HK-2 (cell line): ENCODE results near the gene RSPH1.
"Not testable (repeated sequence)": the region's sequence is repeated elsewhere in the genome, so short reads cannot be mapped to it uniquely, and the experiment has no call there.

Source experiments
- DNase-seq: peaks from one replicate; pipeline ENCODE4 v3.0.0-alpha.2; 2018; ENCODE audit not compliant: unreplicated experiment

Gene RSPH1

GRCh38 chr21:42489006-42489563 lies 6.9 kb downstream of the RSPH1 start:
- no peak for DNase-seq

GRCh38 chr21:42486531-42486930 lies 9.5 kb downstream of the RSPH1 start:
- no peak for DNase-seq

DNA sequence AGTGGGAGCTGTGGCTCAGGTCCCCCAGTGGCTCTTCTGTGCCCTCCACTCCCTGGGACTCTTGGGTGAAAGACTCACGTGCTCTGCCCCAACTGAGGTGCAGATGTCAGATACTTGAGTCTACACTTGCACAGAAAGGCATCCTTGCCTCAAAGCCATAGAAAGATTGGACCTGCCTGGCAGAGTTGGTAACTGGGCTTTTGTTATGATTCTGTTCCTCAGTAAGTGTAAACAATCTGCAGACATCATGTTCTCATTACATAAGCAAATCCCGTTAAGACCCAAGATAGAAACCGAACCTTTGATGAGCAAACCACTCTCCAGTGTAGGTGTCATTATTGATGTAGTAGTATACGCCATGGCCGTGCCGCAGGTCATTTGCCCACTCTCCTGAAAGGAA lies 10.0 kb downstream of the RSPH1 start:
- DNase-seq = no peak

DNA sequence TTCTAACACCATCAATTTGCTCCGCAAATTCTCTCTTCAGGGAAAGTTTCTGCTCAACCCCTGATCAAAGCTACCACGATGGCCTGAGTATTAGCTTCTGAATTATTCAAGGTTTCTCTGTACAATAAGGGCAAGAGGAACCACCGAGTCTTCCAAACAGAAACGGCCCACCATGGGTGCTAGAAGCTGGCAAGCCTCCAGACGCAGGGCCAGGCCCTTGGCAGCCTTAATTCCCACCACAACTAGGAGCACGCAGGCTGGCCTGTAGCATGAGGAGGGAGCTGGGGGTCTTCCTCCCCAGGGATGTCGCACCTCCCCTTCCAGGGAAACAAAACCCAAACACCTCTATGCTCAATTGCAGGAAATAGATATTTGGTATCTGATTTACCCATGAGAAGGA lies 11.1 kb downstream of the RSPH1 start:
- DNase-seq = no peak

DNA sequence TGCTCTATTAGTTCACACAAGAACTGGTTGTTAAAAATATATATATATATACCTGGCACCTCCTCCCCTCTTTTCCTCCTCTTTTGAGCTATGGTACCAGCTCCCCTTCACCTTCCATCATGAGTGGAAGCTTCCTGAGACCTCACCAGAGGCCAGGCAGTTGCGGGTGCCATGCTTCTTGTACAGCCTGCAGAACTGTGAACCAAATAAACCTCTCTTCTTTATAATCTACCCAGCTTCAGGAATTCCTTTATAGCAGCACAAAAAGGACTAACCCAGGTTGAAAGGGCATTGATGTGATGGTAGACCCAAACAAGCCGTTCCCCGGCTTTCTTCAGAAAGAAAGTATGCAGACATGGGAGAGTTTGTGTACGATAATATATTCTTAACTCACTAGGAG lies 14.9 kb downstream of the RSPH1 start:
- DNase-seq = no peak

DNA sequence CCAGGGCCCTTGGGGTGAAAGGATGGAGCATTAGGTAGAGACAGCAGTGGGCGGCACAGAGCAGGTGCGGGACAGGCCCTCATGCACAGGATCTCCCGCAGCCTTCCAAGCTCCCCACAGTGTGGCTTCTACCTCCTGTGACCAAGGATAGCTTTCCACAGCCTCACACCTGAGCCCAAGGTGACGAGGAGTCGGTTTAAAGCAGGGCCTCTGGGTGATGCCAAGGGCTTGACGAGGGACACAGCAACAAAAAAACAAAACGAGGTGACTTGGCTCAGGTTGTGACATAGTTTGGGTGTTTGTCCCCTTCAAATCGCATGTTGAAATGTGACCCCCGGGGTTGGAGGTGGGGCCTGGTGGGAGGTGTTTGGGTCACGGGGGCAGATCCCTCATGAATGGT lies 15.3 kb downstream of the RSPH1 start:
- DNase-seq = no peak

DNA sequence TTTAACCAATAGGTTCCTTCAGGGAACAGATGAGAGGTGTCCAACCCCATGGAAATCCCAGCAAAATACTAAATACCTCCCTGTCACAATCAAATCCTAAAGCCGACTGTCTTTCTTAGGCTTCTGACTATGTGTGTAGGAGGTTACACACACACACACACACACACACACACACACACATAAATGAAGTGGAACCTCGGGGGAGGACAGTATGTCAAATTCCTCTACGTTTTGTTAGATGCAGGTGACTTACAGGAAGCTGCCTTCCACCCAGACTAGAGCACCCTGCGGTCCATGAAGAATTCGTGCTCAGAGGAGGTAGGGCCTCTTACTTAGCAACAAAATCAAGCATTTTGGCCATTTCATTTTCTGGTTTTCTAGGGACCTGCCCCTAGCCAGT lies 16.4 kb downstream of the RSPH1 start:
- DNase-seq = no peak

GRCh38 chr21:42478504-42478903 lies 17.5 kb downstream of the RSPH1 start:
- DNase-seq = no peak

GRCh38 chr21:42476388-42477331 lies 19.4 kb downstream of the RSPH1 start:
- no peak for DNase-seq

- no peak for DNase-seq
Observed at GRCh38 chr21:42475526-42476387, 20.3 kb downstream of the RSPH1 start.

DNA sequence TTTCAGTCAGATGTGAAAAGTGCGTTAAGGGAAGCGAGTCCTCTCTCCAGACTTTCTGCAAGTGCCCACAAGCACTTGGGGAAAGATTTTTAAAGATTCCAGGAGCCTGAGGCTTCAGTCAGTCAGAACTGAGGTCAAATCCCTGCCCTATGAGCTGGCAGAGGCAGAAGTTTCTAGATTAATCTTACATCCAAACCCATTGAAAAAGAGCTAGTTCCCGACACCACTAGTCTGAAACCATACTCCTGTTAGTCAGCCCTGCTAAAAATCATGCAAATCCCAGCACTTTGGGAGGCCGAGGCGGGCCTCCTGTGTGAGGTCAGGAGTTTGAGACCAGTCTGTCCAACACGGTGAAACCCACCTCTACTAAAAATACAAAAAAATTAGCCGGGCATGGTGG lies 21.0 kb downstream of the RSPH1 start:
- no peak for DNase-seq

- DNase-seq = peak; percentile 55
Observed at GRCh38 chr21:42474043-42474831, 21.8 kb downstream of the RSPH1 start.

DNA sequence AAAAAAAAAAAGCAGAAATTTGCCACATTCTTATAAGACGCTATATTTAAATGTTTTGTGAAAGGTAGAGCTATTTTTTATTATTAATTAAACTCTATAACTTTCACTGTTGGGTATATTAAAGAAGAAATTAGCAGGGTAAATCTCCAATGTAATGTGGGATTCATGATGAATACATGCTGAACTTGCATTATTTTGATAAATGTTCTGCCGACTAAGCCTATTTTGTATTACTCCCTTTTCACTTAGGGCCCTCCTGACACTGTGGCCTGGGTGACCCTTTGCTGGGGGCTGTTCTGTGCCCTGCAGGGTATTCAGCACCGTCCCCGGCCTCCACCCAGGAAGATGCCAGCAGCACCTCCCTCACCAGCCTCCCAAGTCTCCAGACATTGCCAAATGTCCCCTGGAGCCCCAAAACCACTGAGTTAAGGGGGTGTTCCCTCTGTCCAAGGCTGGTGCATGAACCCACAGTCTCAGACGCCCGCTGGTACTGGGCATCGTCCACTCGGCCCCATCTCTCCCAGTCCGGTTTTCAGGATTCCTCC lies 22.5 kb downstream of the RSPH1 start:
- DNase-seq = no peak

DNA sequence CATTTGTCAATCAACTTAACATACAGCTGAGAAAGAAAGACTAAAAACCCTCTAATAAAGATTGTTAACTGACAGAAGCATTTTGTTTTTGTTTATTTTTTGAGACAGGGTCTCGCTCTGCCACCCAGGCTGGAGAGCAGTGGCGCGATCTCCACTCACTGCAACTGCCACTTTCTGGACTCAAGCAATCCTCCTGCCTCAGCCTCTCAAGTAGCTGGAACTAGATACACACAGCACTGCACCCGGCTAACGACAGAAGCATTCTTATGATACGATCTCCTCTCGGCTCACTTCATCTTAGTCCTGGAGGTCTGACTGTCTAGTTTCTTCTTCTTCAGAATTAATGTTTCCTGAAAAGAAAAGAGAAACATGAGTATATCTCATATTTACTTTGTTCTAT lies 23.5 kb downstream of the RSPH1 start:
- DNase-seq = no peak

GRCh38 chr21:42471716-42472330 lies 24.2 kb downstream of the RSPH1 start:
- DNase-seq = no peak

DNA sequence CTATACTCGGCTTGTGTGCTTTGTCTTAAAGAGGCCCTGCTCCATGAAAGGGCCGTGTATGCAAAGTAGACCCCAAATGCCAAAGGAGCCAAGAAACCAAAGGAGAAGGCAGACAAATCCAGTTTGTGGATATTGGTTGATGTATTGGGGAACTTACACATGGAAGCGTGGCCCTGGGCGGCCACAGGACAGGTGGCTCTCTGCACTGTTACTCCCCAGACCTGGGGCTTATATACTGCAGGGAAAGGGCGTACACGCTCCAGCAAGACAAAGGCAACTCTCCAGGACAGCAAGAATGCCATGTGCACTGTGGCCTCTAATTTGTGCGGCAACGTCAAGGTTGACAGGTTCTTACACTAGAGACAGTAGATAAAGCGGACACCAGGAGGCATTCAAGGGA lies 24.8 kb downstream of the RSPH1 start:
- no peak for DNase-seq

DNA sequence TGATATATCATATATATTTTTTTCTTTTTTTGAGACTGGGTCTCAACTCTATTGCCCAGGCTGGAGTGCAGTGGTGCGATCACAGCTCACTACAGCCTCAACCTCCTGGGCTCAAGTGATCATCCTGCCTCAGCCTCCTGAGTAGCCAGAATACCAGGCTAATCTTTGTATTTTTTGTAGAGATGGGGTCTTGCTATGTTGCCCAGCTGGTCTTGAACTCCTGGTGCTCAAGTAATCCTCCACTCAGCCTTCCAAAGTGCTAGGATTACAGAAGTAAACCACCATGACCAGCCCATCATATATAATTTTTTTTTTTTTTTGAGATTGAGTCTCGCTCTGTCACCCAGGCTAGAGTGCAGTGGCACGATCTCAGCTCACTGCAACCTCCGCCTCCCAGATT lies 26.3 kb downstream of the RSPH1 start:
- not testable (repeated sequence) for DNase-seq

DNA sequence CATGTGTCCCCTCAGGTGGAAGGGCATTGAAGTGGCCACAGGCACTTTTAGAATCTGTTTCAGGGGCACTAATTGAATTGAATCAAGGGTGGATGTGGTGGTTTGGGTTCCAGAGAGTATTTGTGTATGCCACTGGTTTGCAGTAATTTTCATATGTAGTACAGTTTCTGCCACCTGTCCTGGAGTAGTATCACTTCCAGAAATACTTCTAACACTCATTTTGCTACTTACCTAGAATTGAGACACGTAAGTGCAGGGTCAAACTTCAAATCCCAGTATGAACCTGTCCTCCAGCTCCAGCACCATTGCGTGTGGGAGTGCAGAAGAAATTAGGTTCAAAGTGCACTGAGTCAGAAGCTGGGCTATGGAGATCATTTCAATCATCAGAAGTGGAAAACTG lies 26.8 kb downstream of the RSPH1 start:
- no peak for DNase-seq

DNA sequence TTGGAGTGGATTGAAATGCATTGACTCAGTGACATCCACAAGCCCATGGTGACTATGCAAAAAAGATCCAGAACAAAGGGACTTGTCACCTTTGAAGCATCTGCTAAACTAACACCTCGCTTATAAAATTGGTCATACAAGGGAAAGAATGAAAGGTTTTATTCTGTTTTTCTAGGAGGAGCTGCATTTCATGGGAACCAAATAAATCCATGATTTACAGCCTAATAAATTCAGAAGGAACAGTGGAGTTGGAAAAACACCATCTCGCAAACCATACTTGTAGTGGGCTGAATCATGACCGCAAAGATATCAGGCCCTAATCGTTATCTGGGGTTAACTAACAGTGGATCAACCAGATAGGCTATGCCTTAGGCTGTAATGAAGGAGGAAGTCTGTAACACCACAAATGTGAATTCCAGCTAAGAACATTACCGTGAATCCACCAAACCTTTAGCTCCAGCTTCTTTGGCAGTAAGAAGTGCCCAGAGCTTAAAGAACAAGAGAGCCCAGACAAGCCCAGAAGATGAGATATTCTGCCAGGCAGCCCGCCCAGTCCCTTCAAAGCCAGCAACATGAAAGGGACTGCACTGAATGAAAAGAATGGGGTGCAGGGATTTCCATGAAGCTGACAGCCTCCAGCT lies 27.4 kb downstream of the RSPH1 start:
- no peak for DNase-seq
